HG03354 (cell line): Measurements from ENCODE around the gene NEURL3.
"Not testable (repeated sequence)": the region's sequence is repeated elsewhere in the genome, so short reads cannot be mapped to it uniquely, and the experiment has no call there.

ENCODE experiments used
- ATAC-seq: cut with Tn5 transposase; IDR thresholded peaks from one replicate; pipeline ENCODE4 v1.9.1; 2021; ENCODE audit warnings: mild to moderate bottlenecking; ENCODE audit not compliant: unreplicated experiment, poor library complexity, severe bottlenecking

Gene NEURL3

DNA sequence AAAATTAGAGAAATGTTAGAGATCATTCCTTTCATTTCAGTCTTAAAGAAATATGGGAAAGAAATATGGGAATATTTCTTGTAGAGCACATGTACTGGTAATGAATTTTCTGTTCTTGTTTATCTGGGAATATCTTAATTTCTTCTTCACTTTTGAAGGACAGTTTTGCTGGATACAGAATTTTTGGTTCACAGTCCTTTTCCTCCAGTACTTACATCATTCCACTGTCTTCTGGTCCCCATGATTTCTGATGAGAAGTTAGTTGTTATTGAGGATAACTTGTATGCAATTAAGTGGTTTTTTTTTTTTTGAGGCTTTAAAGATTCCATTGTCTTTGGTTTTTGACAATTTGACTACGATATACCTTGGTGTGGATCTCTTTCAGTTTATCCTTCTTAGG is 11.0 kb downstream of the NEURL3 start:
- ATAC-seq: no peak

DNA sequence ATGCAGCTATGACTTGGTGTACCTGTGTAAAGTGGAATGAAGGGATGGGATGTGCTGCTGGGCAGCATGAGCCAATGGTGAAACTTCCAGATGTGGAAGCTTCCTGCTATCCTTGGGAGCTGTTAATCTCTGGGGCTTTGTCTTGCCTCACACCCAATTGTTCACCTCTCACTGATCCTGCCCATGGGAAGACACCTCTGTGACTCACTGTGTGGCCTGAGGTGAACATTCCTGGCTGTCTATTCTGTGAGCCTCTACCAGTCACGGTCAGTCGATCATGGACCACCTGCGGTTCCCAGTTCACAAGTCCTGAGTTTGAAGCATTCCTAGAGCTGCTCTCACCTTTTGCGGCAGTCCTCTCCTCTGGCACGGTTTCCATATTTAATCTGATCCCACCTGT is 12.1 kb downstream of the NEURL3 start:
- ATAC-seq: no peak

DNA sequence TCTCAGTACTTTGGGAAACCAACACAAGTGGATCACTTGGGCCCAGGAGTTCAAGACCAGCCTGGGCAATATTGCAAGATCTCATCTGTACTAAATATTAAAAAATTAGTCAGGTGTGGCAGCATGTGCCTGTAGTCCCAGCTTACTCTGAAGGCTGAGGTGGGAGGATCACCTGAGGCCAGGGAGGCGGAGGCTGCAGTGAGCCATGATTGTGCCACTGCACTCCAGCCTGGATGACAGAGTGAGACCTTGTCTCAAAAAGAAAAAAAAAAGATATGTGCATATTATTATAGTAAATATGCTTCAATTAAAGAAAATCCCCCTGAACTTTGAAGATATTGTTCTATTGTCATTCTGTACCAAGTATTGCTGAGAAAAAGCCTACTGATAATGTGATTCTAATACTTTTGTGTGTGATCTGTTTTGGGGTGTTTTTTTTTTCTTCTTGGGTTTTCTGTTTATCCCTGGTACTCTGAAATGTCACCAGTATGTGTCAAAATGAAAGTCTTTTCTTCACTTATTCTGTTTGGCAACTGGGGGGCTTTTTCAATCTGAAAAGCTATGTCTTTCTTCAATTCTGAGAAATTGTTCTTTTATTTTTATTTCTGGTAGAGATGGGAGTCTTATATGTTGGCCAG is 13.2 kb downstream of the NEURL3 start:
- ATAC-seq: no peak

DNA sequence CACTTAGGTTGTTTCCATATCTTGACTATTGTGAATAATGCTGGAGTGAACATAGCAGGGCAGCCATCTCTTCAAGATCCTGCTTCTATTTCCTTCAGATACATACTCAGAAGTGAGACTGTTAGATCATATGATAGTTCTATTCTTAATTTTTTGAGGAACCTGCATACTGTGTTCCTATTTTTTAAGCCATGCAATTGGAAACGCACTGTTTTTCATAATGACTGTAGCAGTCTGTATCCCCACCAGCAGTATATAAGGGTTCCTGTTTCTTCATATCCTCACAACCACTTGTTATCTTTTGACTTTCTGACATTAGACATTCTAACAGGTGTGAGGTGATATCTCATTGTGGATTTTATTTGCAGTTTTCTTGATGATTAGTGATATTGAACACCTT is 15.5 kb downstream of the NEURL3 start:
- ATAC-seq: no peak

DNA sequence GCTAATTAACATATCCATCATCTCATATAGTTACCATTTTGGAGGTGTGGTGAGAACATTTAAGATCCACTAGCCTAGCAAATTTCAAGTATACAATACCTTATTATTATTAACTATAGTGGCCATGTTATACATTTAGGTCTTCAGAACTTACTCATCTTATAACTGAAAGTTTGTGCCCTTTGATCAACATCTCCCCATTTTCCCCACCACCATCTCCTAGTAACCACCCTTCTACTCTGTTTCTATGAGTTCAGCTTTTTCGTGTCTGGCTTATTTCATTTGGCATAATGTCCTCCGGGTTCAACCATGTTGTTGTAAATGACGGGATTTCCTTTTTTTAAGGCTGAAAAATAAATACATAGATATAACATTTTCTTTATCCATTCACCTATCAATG is 15.9 kb downstream of the NEURL3 start:
- ATAC-seq: no peak

DNA sequence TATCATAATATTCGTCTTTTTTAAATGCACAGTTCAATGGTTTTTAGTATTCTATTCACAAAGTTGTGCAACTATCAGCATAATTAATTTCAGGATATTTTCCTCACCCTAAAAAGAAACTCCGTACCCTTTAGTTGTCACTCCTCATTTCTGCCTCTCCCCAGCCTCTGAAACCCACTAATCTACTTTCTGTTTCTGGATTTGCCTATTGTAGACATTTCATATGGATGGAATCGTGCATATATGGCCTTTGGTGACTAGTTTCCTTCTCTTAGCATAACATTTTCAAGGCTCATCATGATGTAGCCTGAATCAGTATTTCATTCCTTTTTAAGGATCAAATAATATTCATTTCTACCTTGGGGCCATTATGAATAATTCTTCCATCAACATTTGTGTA is 18.5 kb downstream of the NEURL3 start:
- ATAC-seq: no peak

- peak; percentile 88 for ATAC-seq
These were observed 19.2 kb downstream of the NEURL3 start for GRCh38 chr2:96485751-96486651.

DNA sequence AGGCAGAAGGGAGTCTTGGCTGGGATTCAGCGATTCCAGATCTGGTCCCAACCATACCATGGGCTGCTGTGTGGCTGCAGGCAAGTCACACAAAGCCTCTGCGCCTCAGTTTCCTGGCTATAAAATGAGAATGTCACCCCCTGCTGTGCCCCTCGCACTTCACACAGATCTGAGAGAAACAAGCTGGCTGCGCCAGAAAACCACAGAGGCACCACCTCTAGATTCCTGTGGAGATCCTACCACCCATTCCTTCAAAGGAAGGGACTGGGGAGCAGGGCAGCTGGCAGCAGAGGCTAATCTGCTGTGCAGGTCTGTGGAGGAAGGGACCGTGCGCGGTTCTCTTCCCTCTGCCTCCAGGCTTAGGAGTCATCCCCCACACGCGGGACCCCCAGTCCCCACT is 19.8 kb downstream of the NEURL3 start:
- no peak for ATAC-seq

DNA sequence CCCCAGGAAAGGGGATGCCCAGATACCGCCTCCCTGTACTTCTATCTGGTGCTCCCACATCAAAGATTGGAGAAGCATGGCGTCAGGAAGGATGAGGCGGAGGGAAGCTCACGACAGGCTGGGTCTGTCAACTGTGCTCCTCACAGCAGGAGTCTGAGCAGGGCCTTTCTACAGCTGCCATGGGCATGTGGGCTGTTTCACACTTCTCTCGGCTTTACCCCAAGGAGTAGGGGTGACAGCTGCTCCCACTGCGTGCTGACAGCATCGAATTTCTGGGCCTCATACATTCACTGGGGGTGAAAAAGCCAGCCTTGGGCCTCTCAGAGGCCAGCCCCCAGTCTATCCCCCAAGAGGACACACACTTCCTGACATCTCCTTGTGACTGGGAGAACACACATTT is 21.1 kb downstream of the NEURL3 start:
- no peak for ATAC-seq

DNA sequence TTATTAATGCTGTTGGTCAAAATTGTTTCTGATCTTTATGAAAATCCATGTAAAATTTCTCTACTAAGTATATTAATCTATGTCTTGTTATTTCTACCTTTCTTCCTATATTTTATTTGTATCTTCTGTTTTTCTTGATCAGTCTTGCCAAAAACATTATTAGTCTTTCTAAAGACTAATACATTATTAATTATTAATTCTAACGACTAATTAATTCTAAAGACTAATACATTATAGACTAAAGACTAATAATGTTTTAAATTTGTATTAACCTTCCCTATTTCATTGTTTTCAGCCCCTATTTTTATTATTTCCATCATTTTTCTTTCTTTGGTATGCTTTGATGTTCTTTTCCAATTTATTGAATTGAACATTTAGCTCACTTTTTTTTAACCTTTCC is 27.7 kb downstream of the NEURL3 start:
- ATAC-seq: no peak

DNA sequence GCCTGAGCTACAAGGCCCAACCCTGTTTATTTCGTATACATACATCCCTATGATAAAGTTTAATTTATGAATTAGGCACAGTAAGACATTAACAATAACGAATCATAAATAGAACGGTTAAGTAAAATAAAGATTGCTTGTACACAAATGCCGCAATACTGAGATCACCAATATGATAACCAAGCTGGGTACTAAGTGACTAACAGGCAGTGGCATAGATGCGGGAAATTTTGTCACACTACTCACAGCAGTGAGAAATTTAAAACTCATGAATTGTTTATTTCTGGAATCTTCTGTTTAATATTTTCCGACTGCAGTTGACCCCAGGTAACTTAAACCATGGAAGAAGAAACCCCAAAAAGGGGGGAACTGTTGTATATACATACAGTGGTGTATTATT is 33.4 kb downstream of the NEURL3 start:
- no peak for ATAC-seq

DNA sequence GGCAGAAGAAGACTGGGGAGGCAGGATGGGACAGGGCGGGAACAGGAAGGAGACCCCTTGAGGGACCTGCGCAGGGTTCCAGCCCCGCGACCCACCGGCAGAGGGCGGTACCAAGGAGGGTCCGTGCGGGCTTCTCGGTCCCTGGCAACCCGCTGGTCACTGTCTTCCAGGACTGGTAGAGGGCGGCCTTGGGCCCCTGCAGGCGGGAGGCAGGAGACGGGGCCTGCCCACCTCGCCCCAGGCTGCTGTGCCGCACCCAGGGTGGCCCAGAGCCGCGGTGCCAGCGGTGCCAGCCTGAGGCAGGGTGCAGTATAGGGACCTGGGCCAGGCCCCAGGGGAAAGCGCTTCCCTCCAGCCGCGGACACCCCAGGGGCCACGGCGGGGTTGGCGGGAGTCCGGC is 34.5 kb downstream of the NEURL3 start:
- no peak for ATAC-seq

DNA sequence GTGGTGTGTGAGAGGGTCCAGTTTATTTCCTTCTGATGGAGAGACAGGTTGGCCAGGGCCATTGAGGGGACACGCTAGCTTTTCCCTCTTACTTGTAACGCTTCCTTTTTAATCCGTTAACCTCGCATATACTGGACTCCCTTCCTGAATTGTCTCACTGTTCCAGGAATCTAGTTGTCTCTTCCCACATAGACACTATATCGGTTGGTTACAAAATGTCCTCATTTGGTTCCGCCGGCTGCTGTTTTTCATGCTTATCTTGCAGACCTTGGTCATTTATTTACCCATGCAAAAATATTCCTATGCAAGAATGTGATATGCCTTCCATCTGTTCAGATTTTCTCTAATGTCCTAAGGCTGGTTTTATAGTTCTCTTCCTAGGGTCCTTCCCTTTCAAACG is 35.0 kb downstream of the NEURL3 start:
- ATAC-seq: no peak

DNA sequence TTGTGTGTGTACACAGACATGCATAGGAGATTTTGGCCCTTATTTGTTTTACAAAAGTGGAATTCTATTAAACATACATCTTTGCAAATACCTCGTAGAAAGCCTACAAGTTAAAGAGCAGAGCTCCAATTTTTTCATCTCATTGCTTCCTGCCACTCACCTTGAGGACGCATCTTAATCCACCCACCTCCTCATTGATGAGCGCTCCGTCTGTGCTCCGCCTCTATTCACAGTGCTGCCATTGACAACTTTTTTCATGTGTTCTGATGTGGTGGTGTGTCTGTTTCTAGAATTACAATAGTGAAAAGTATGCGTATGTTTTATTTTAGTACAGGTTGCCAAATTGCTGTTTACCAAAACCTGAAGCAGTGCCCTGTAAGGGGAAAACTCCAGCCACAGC is 36.3 kb downstream of the NEURL3 start:
- ATAC-seq: no peak

DNA sequence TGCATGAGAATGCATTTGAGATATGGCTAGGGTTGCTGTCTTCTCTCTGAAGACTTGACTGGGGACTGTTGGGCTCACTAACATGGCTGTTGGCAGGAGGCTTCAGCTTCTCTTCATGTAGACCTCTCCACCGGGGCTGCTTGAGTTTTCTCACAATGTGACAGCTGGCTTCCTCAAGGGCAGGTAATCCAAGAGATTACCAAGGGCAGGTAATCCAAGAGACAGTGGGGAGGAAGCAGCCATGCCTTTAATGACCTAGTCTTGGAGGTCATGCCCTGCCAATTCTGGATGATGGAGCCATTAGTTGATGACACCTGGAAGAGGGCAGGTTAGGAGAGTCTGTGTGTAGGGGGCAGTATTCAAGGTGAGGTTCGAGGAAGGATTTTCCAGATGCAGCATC is 40.5 kb downstream of the NEURL3 start:
- no peak for ATAC-seq

- ATAC-seq: no peak
These were observed 41.1 kb downstream of the NEURL3 start for GRCh38 chr2:96464061-96464460.

- ATAC-seq: no peak
These were observed 42.0 kb downstream of the NEURL3 start for GRCh38 chr2:96463119-96463518.

- ATAC-seq: not testable (repeated sequence)
These were observed 43.5 kb downstream of the NEURL3 start for GRCh38 chr2:96461616-96462015.

DNA sequence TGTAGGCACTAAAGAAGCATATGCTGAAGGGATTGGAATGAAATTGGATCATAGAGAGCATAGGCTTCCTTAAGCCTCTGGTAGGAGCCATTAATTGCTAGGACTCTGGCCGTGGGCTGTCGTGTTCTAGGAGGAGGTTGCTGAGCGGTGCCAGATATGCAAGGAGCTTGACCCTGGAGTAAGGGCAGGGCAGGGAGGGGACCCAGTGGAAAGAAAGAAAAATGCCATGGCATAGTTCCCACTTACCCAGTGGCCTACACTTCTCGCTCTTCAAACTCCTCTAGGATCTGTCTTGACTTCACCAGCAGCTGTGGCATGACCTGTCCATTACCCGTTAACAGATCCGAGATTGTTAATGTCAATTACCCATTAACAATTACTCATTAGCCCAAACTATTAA is 53.1 kb downstream of the NEURL3 start:
- no peak for ATAC-seq

DNA sequence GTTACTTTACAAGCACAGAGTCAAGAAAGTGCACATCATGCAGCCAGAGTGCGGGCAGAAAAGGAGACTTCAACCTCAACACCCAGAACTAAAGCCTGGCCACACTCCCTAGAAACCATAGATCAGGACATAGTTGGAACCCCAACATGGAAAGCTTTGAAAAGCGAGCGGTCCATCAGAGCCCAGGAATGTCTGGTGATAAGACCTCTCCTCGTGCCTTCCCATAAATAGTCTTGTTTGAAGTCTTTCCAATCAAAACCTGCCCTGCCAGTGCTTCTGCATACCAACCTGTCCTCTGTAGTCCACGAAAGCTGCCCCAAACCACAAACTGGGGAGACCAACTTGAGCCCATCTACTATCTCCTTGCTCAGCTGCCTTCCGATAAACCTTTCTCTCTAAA is 55.5 kb downstream of the NEURL3 start:
- no peak for ATAC-seq

GRCh38 chr2:96449174-96449573 is 56.0 kb downstream of the NEURL3 start:
- ATAC-seq: no peak
